ENCODE measurements around the gene ARSB.

Gene ARSB

GRCh38 chr5:78908173-78909061 is 76.7 kb downstream of the ARSB start:
- no peak overlapping the region for H3K4me2 ChIP-seq
- H3K36me3 ChIP-seq (ENCODE audit: insufficient read depth) = no peaks in the 10 kb centered on the region
- no peak overlapping the region for H3K9ac ChIP-seq
- H3K4me1 ChIP-seq (ENCODE audit: low read depth, poor library complexity, severe bottlenecking) = no peaks in the 10 kb centered on the region
- no peak for TF ChIP-seq CTCF (conservative IDR thresholded peaks at IDR 0.05; ENCODE audit: low read depth, low read length)
- H4K20me1 ChIP-seq (ENCODE audit: insufficient read depth) = no peaks in the 10 kb centered on the region
- no peaks in the 10 kb centered on the region for H3K79me2 ChIP-seq (ENCODE audit: insufficient read depth, low read depth)
- H2AFZ ChIP-seq (ENCODE audit: low read depth) = no peak overlapping the region
- H3K27me3 ChIP-seq (ENCODE audit: insufficient read depth, low read depth) = no peaks in the 10 kb centered on the region
- no peak overlapping the region for H3K27ac ChIP-seq
- H3K4me3 ChIP-seq (IDR thresholded peaks at IDR 0.05; ENCODE audit: insufficient read depth, low read depth, low read length) = no peak overlapping the region

DNA sequence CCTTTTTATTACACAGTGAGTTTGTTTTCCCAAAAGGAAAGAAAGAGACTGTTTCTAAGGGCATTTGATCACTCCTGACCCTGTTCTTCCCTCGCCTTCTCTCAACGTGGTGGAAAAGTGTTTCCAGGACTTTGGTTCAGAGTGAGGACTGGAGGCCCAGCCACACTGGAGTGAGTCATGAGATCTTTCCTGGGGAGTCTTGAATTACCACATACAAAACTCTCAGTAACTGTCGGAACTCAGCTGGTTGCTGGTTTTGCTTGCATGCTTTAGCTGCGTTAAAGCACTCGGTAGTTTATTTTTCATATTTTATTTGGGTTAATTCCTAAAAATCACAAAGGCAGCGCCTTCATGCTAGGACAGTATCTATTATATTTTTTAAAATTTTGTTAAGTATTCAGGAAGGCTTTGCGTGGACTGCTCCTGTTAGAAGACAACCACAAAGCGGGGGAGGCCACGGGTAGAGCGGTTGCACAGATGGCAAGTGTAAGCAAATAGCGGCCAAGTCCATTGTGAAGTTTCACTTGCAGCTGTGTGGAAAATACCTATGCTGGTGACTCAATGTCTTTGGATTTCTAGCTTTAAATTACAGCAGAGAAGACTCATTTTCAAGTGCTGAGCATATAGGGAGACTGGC is 77.7 kb downstream of the ARSB start:
- Histone ChIP-seq H3K27ac (no peak overlapping the region), H3K4me2 (no peak overlapping the region), H3K4me1 (ENCODE audit: low read depth, poor library complexity, severe bottlenecking) (no peaks in the 10 kb centered on the region), H4K20me1 (ENCODE audit: insufficient read depth) (no peaks in the 10 kb centered on the region), H3K36me3 (ENCODE audit: insufficient read depth) (no peaks in the 10 kb centered on the region), H3K79me2 (ENCODE audit: insufficient read depth, low read depth) (no peaks in the 10 kb centered on the region), H3K4me3 (IDR thresholded peaks at IDR 0.05; ENCODE audit: insufficient read depth, low read depth, low read length) (no peak overlapping the region), H3K9ac (no peak overlapping the region), H2AFZ (ENCODE audit: low read depth) (no peak overlapping the region), H3K27me3 (ENCODE audit: insufficient read depth, low read depth) (no peaks in the 10 kb centered on the region)
- no peak for TF ChIP-seq CTCF (conservative IDR thresholded peaks at IDR 0.05; ENCODE audit: low read depth, low read length)

DNA sequence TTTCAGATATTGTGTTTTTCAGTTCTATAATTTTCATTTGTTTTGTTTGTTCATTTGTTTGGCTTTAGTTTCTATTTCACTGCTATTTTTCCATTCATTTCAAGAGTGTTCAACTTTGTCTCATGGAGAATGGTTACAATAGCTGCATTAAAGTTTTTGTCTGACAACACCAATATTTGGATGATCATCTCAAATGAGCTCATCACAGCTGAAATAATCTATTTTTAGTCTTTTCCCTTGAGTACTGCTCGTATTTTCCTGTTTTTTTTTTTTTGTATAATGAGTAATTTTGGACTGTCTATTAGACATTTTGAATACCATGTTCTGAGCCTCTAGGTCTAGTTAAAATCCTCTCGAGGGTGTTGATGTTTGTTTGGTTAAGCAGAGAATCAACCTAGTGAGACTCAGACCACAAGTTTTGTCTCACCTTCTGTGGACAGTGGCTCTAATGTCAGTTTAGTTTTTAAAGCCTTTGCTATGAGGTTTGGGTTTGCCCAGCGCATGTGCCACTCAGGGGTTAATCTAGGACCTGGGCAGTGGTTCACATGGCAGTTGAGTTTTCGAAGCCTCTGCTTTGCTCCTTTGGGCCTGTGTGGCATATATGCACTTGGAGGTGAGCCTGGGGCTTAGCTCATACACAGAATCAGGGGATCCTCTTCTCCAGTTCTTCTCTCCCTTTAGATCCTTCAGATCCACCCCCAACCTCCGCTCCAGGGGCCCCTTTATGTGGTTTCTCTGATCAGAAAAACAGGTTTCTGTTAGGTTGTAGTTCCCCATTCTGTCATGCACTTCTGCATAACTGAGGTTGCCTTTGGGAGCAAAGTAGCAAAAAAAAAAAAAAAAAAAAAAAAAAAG is 79.8 kb downstream of the ARSB start:
- Histone ChIP-seq H3K36me3 (ENCODE audit: insufficient read depth) (no peaks in the 10 kb centered on the region), H2AFZ (ENCODE audit: low read depth) (no peak overlapping the region), H3K27ac (no peak overlapping the region), H3K9ac (no peak overlapping the region), H3K27me3 (ENCODE audit: insufficient read depth, low read depth) (no peaks in the 10 kb centered on the region), H3K4me1 (ENCODE audit: low read depth, poor library complexity, severe bottlenecking) (no peaks in the 10 kb centered on the region), H3K4me3 (IDR thresholded peaks at IDR 0.05; ENCODE audit: insufficient read depth, low read depth, low read length) (no peak overlapping the region), H4K20me1 (ENCODE audit: insufficient read depth) (no peaks in the 10 kb centered on the region), H3K79me2 (ENCODE audit: insufficient read depth, low read depth) (no peaks in the 10 kb centered on the region), H3K4me2 (no peak overlapping the region)
- TF ChIP-seq CTCF (conservative IDR thresholded peaks at IDR 0.05; ENCODE audit: low read depth, low read length) = no peak

DNA sequence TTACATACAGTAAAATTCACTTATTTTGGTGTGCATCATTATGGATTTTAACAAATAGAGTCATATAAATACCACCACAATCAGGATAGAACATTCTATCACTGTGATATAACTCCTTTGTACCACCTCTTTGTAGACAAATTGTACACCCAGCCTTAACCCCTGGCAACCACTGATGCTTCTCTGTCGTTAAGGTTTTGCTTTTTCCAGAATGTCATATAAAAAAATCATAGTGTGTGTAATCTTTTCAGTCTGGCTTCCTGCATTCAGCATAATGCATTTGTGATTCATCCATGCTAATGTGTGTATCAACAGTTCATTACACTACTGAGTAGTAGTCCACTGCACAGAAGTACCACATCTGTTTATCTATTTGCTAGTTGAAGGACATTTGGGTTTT is 81.2 kb downstream of the ARSB start:
- Histone ChIP-seq H3K27me3 (ENCODE audit: insufficient read depth, low read depth) (no peaks in the 10 kb centered on the region), H3K27ac (no peak overlapping the region), H3K79me2 (ENCODE audit: insufficient read depth, low read depth) (no peaks in the 10 kb centered on the region), H3K4me2 (no peak overlapping the region), H3K9ac (no peak overlapping the region), H2AFZ (ENCODE audit: low read depth) (no peak overlapping the region), H3K36me3 (ENCODE audit: insufficient read depth) (no peaks in the 10 kb centered on the region), H4K20me1 (ENCODE audit: insufficient read depth) (no peaks in the 10 kb centered on the region), H3K4me3 (IDR thresholded peaks at IDR 0.05; ENCODE audit: insufficient read depth, low read depth, low read length) (no peak overlapping the region), H3K4me1 (ENCODE audit: low read depth, poor library complexity, severe bottlenecking) (no peaks in the 10 kb centered on the region)
- no peak for TF ChIP-seq CTCF (conservative IDR thresholded peaks at IDR 0.05; ENCODE audit: low read depth, low read length)
